Measurements from ENCODE around the gene SRSF12.

DNA sequence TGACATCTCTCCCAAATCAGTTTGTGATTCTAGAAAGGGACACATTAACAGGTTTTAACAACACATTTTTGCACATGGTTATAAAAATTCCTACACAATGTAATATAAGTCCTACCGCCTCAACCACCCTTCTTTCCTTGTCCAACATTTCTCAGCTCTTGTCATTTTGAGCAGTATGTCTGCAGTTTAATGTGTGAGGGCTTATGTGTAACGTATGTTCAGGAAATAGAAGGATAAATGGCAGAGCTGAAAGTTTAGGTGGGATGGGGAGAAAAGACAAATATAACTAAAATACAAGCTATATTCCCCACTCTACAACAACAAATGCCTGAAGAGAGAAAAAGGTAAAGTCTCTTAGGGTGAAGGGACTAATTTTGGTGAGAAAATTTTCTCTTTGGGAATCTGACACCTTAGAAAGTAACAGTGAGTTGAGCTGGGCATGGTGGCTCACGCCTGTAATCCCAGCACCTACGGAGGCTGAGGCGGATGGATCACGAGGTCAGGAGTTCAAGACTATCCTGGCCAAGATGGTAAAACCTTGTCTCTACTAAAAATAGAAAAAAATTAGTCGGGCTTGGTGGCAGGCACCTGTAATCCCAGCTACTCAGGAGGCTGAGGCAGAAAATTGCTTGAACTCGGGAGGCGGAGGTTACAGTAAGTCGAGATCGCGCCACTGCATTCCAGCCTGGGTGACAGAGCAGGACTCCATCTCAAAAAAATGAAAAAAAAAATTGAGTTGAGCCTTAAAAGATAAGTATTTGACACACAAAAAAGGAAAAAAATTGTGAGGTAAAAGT, 32.3 kb downstream of the SRSF12 start:
- TF ChIP-seq EZH2phosphoT487 (IDR thresholded peaks at IDR 0.05; ENCODE audit: borderline replicate concordance) = no peak
- TF ChIP-seq, protein P1, sequence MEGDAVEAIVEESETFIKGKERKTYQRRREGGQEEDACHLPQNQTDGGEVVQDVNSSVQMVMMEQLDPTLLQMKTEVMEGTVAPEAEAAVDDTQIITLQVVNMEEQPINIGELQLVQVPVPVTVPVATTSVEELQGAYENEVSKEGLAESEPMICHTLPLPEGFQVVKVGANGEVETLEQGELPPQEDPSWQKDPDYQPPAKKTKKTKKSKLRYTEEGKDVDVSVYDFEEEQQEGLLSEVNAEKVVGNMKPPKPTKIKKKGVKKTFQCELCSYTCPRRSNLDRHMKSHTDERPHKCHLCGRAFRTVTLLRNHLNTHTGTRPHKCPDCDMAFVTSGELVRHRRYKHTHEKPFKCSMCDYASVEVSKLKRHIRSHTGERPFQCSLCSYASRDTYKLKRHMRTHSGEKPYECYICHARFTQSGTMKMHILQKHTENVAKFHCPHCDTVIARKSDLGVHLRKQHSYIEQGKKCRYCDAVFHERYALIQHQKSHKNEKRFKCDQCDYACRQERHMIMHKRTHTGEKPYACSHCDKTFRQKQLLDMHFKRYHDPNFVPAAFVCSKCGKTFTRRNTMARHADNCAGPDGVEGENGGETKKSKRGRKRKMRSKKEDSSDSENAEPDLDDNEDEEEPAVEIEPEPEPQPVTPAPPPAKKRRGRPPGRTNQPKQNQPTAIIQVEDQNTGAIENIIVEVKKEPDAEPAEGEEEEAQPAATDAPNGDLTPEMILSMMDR (conservative IDR thresholded peaks at IDR 0.05; ENCODE audit: low read length) = no peak
